Epidermal melanocyte (primary cell): ENCODE data around the gene ANXA11.
"Not testable (repeated sequence)": the region's sequence is repeated elsewhere in the genome, so short reads cannot be mapped to it uniquely, and the experiment has no call there.

ENCODE experiments used
- DNase-seq: peaks from one replicate; pipeline ENCODE4 v3.0.0; 2011; ENCODE audit warnings: low spot score; ENCODE audit not compliant: insufficient read length

Gene ANXA11

GRCh38 chr10:80210259-80210658 is 4.9 kb upstream of the ANXA11 start:
- DNase-seq, result no peak

- DNase-seq, result no peak
Observed at GRCh38 chr10:80207768-80208370, 2.5 kb upstream of the ANXA11 start.

- no peak for DNase-seq
Observed at GRCh38 chr10:80206277-80206655, 929 bp upstream of the ANXA11 start.

- no peak for DNase-seq
Observed at GRCh38 chr10:80204677-80205476, 460 bp downstream of the ANXA11 start.

GRCh38 chr10:80203835-80204676 is 1.3 kb downstream of the ANXA11 start:
- DNase-seq, result no peak

- no peak for DNase-seq
Observed at GRCh38 chr10:80202934-80203834, 2.2 kb downstream of the ANXA11 start.

- not testable (repeated sequence) for DNase-seq
Observed at GRCh38 chr10:80202530-80202929, 2.8 kb downstream of the ANXA11 start.

GRCh38 chr10:80201608-80202141 is 3.7 kb downstream of the ANXA11 start:
- no peak for DNase-seq

GRCh38 chr10:80200687-80201086 is 4.7 kb downstream of the ANXA11 start:
- no peak for DNase-seq

GRCh38 chr10:80200259-80200658 is 5.1 kb downstream of the ANXA11 start:
- no peak for DNase-seq

- no peak for DNase-seq
Observed at GRCh38 chr10:80199828-80200227, 5.5 kb downstream of the ANXA11 start.

GRCh38 chr10:80197972-80198916 is 7.1 kb downstream of the ANXA11 start:
- DNase-seq, result no peak

GRCh38 chr10:80196950-80197315 is 8.4 kb downstream of the ANXA11 start:
- no peak for DNase-seq

- DNase-seq, result no peak
Observed at GRCh38 chr10:80196270-80196949, 8.9 kb downstream of the ANXA11 start.

GRCh38 chr10:80195046-80195574 is 10.2 kb downstream of the ANXA11 start:
- DNase-seq, result no peak

- no peak for DNase-seq
Observed at GRCh38 chr10:80194373-80195045, 10.8 kb downstream of the ANXA11 start.

- no peak for DNase-seq
Observed at GRCh38 chr10:80192553-80192952, 12.8 kb downstream of the ANXA11 start.

GRCh38 chr10:80191589-80192270 is 13.6 kb downstream of the ANXA11 start:
- no peak for DNase-seq
